Measurements from ENCODE around the gene SETBP1. TPM values are rescaled to one million over a fixed set of nuclear protein-coding genes. Genes with fewer than 3 reads are reported as not detected.

The SETBP1 gene
- total and polyA plus RNA-seq, 2 of the 8 experiments (the other 6 are each of a cell fraction or from before 2014, with no cell fraction given) = 2.0 to 6.5 TPM

- TF ChIP-seq NRF1 (IDR thresholded peaks at IDR 0.05; ENCODE audit: low read depth, low read length) (no peak), CBX5 (IDR thresholded peaks at IDR 0.05; ENCODE audit: low read depth, low read length) (no peak)
Observed at GRCh38 chr18:45100321-45101105, 419.8 kb downstream of the SETBP1 start (continued).

All from H1 (cell line).